ENCODE data around the gene NEK7.
"Not testable (repeated sequence)": the region's sequence is repeated elsewhere in the genome, so short reads cannot be mapped to it uniquely, and the experiment has no call there.

The NEK7 gene

GRCh38 chr1:198203434-198203833 is 46.6 kb downstream of the NEK7 start:
- WGBS (ENCODE audit: insufficient coverage, insufficient read length): no CpG with 5 or more reads among the region's 1 CpG

GRCh38 chr1:198205016-198205684 is 48.4 kb downstream of the NEK7 start:
- no peaks in the 10 kb centered on the region for H3K27me3 ChIP-seq (ENCODE audit: control insufficient read depth, insufficient read depth, low read length)
- no peak overlapping the region for H3K27ac ChIP-seq (ENCODE audit: low read length)
- WGBS (ENCODE audit: insufficient coverage, insufficient read length): no CpG with 5 or more reads among the region's 5 CpGs
- no peaks in the 10 kb centered on the region for H3K9me3 ChIP-seq (ENCODE audit: control insufficient read depth, insufficient read depth, low read length)
- no peaks in the 10 kb centered on the region for H3K36me3 ChIP-seq (ENCODE audit: control insufficient read depth, insufficient read depth, low read length)
- H3K4me3 ChIP-seq (ENCODE audit: low read length): no peak overlapping the region
- no peaks in the 10 kb centered on the region for H3K4me1 ChIP-seq (ENCODE audit: control insufficient read depth, insufficient read depth, low read length)
- no peak for DNase-seq (ENCODE audit: low read depth, low spot score)

More at GRCh38 chr1:198203434-198203833, 46.6 kb downstream of the NEK7 start:
- Histone ChIP-seq H3K4me1 (ENCODE audit: control insufficient read depth, insufficient read depth, low read length) (no peaks in the 10 kb centered on the region), H3K4me3 (ENCODE audit: low read length) (no peak overlapping the region), H3K9me3 (ENCODE audit: control insufficient read depth, insufficient read depth, low read length) (no peaks in the 10 kb centered on the region), H3K36me3 (ENCODE audit: control insufficient read depth, insufficient read depth, low read length) (no peaks in the 10 kb centered on the region), H3K27ac (ENCODE audit: low read length) (no peak overlapping the region), H3K27me3 (ENCODE audit: control insufficient read depth, insufficient read depth, low read length) (no peaks in the 10 kb centered on the region)
- DNase-seq (ENCODE audit: low read depth, low spot score): no peak

GRCh38 chr1:198206292-198206691 is 49.5 kb downstream of the NEK7 start:
- no CpG with 5 or more reads among the region's 3 CpGs for WGBS (ENCODE audit: insufficient coverage, insufficient read length)
- H3K4me3 ChIP-seq (ENCODE audit: low read length): no peak overlapping the region
- H3K36me3 ChIP-seq (ENCODE audit: control insufficient read depth, insufficient read depth, low read length): no peaks in the 10 kb centered on the region
- no peak for DNase-seq (ENCODE audit: low read depth, low spot score)
- H3K27me3 ChIP-seq (ENCODE audit: control insufficient read depth, insufficient read depth, low read length): no peaks in the 10 kb centered on the region
- no peaks in the 10 kb centered on the region for H3K4me1 ChIP-seq (ENCODE audit: control insufficient read depth, insufficient read depth, low read length)
- no peaks in the 10 kb centered on the region for H3K9me3 ChIP-seq (ENCODE audit: control insufficient read depth, insufficient read depth, low read length)
- H3K27ac ChIP-seq (ENCODE audit: low read length): no peak overlapping the region

- DNase-seq (ENCODE audit: low read depth, low spot score): no peak
- Histone ChIP-seq H3K9me3 (ENCODE audit: control insufficient read depth, insufficient read depth, low read length) (no peaks in the 10 kb centered on the region), H3K27me3 (ENCODE audit: control insufficient read depth, insufficient read depth, low read length) (no peaks in the 10 kb centered on the region), H3K4me1 (ENCODE audit: control insufficient read depth, insufficient read depth, low read length) (no peaks in the 10 kb centered on the region), H3K27ac (ENCODE audit: low read length) (no peak overlapping the region), H3K4me3 (ENCODE audit: low read length) (no peak overlapping the region), H3K36me3 (ENCODE audit: control insufficient read depth, insufficient read depth, low read length) (no peaks in the 10 kb centered on the region)
- no CpG with 5 or more reads among the region's 11 CpGs for WGBS (ENCODE audit: insufficient coverage, insufficient read length)
Observed at GRCh38 chr1:198211696-198212095, 54.9 kb downstream of the NEK7 start.

- Histone ChIP-seq H3K27ac (ENCODE audit: low read length) (no peak overlapping the region), H3K36me3 (ENCODE audit: control insufficient read depth, insufficient read depth, low read length) (no peaks in the 10 kb centered on the region), H3K4me3 (ENCODE audit: low read length) (no peak overlapping the region), H3K9me3 (ENCODE audit: control insufficient read depth, insufficient read depth, low read length) (no peaks in the 10 kb centered on the region), H3K27me3 (ENCODE audit: control insufficient read depth, insufficient read depth, low read length) (no peaks in the 10 kb centered on the region), H3K4me1 (ENCODE audit: control insufficient read depth, insufficient read depth, low read length) (no peaks in the 10 kb centered on the region)
- DNase-seq (ENCODE audit: low read depth, low spot score): no peak
- WGBS (ENCODE audit: insufficient coverage, insufficient read length): no CpG with 5 or more reads among the region's 8 CpGs
Observed at GRCh38 chr1:198212126-198212525, 55.3 kb downstream of the NEK7 start.

GRCh38 chr1:198212675-198213074 is 55.9 kb downstream of the NEK7 start:
- no peak overlapping the region for H3K4me3 ChIP-seq (ENCODE audit: low read length)
- no CpG with 5 or more reads among the region's 3 CpGs for WGBS (ENCODE audit: insufficient coverage, insufficient read length)
- DNase-seq (ENCODE audit: low read depth, low spot score): no peak
- no peaks in the 10 kb centered on the region for H3K27me3 ChIP-seq (ENCODE audit: control insufficient read depth, insufficient read depth, low read length)
- no peaks in the 10 kb centered on the region for H3K9me3 ChIP-seq (ENCODE audit: control insufficient read depth, insufficient read depth, low read length)
- no peaks in the 10 kb centered on the region for H3K4me1 ChIP-seq (ENCODE audit: control insufficient read depth, insufficient read depth, low read length)
- no peaks in the 10 kb centered on the region for H3K36me3 ChIP-seq (ENCODE audit: control insufficient read depth, insufficient read depth, low read length)
- H3K27ac ChIP-seq (ENCODE audit: low read length): no peak overlapping the region

GRCh38 chr1:198214924-198215323 is 58.1 kb downstream of the NEK7 start:
- no peaks in the 10 kb centered on the region for H3K36me3 ChIP-seq (ENCODE audit: control insufficient read depth, insufficient read depth, low read length)
- H3K4me1 ChIP-seq (ENCODE audit: control insufficient read depth, insufficient read depth, low read length): no peaks in the 10 kb centered on the region
- no peaks in the 10 kb centered on the region for H3K27me3 ChIP-seq (ENCODE audit: control insufficient read depth, insufficient read depth, low read length)
- no peak for DNase-seq (ENCODE audit: low read depth, low spot score)
- no CpG with 5 or more reads among the region's 1 CpG for WGBS (ENCODE audit: insufficient coverage, insufficient read length)
- H3K9me3 ChIP-seq (ENCODE audit: control insufficient read depth, insufficient read depth, low read length): no peaks in the 10 kb centered on the region
- no peak overlapping the region for H3K27ac ChIP-seq (ENCODE audit: low read length)
- H3K4me3 ChIP-seq (ENCODE audit: low read length): no peak overlapping the region

GRCh38 chr1:198220428-198220827 is 63.6 kb downstream of the NEK7 start:
- Histone ChIP-seq H3K4me3 (ENCODE audit: low read length) (no peak overlapping the region), H3K27me3 (ENCODE audit: control insufficient read depth, insufficient read depth, low read length) (no peaks in the 10 kb centered on the region), H3K36me3 (ENCODE audit: control insufficient read depth, insufficient read depth, low read length) (no peaks in the 10 kb centered on the region), H3K27ac (ENCODE audit: low read length) (no peak overlapping the region), H3K9me3 (ENCODE audit: control insufficient read depth, insufficient read depth, low read length) (no peaks in the 10 kb centered on the region), H3K4me1 (ENCODE audit: control insufficient read depth, insufficient read depth, low read length) (no peaks in the 10 kb centered on the region)
- WGBS (ENCODE audit: insufficient coverage, insufficient read length): no CpG with 5 or more reads among the region's 1 CpG
- no peak for DNase-seq (ENCODE audit: low read depth, low spot score)

GRCh38 chr1:198227010-198227409 is 70.2 kb downstream of the NEK7 start:
- not testable (repeated sequence) for H3K27ac ChIP-seq (ENCODE audit: low read length); DNase-seq (ENCODE audit: low read depth, low spot score); H3K4me1 ChIP-seq (ENCODE audit: control insufficient read depth, insufficient read depth, low read length); H3K27me3 ChIP-seq (ENCODE audit: control insufficient read depth, insufficient read depth, low read length); H3K9me3 ChIP-seq (ENCODE audit: control insufficient read depth, insufficient read depth, low read length); H3K36me3 ChIP-seq (ENCODE audit: control insufficient read depth, insufficient read depth, low read length); H3K4me3 ChIP-seq (ENCODE audit: low read length)
- no CpG with 5 or more reads among the region's 5 CpGs for WGBS (ENCODE audit: insufficient coverage, insufficient read length)

- H3K4me3 ChIP-seq (ENCODE audit: low read length); H3K27ac ChIP-seq (ENCODE audit: low read length); H3K9me3 ChIP-seq (ENCODE audit: control insufficient read depth, insufficient read depth, low read length); H3K27me3 ChIP-seq (ENCODE audit: control insufficient read depth, insufficient read depth, low read length); DNase-seq (ENCODE audit: low read depth, low spot score); H3K4me1 ChIP-seq (ENCODE audit: control insufficient read depth, insufficient read depth, low read length); H3K36me3 ChIP-seq (ENCODE audit: control insufficient read depth, insufficient read depth, low read length): not testable (repeated sequence)
- no CpG with 5 or more reads among the region's 2 CpGs for WGBS (ENCODE audit: insufficient coverage, insufficient read length)
Observed at GRCh38 chr1:198227454-198227853, 70.7 kb downstream of the NEK7 start.

- Histone ChIP-seq H3K4me1 (ENCODE audit: control insufficient read depth, insufficient read depth, low read length) (peaks cover 1% of the 10 kb centered on the region; the same call in 1 of the 2 replicates), H3K4me3 (ENCODE audit: low read length) (no peak overlapping the region), H3K27ac (ENCODE audit: low read length) (no peak overlapping the region), H3K9me3 (ENCODE audit: control insufficient read depth, insufficient read depth, low read length) (no peaks in the 10 kb centered on the region), H3K36me3 (ENCODE audit: control insufficient read depth, insufficient read depth, low read length) (no peaks in the 10 kb centered on the region), H3K27me3 (ENCODE audit: control insufficient read depth, insufficient read depth, low read length) (no peaks in the 10 kb centered on the region)
- WGBS (ENCODE audit: insufficient coverage, insufficient read length): no CpG with 5 or more reads among the region's 2 CpGs
- no peak for DNase-seq (ENCODE audit: low read depth, low spot score)
Observed at GRCh38 chr1:198228925-198229324, 72.1 kb downstream of the NEK7 start.

Measured in iPS DF 6.9 (cell line).